A549 (cell line): ENCODE measurements around the gene PIK3C2B.

ENCODE experiments used
- CBX8 ChIP-seq: fragments of 200-600 bp; sonication (generic); IDR thresholded peaks from 2 replicates; pipeline ENCODE4 v1.6.1; 2016
- CEBPB ChIP-seq, 2 experiments: fragments of >200 bp in 1 of 2; sonication (Bioruptor Twin) in 1 of 2; formaldehyde crosslinking in 1 of 2; IDR thresholded peaks; 2 replicates each; pipeline ENCODE4 v1.6.1; 2012 to 2016
- CTCF ChIP-seq: fragments of >200 bp; sonication (Bioruptor Twin); formaldehyde crosslinking; IDR thresholded peaks from 3 replicates; pipeline ENCODE4 v1.5.1; 2016
- E2F6 ChIP-seq: IDR thresholded peaks from 2 replicates; pipeline ENCODE4 v1.6.1; 2012; ENCODE audit warnings: low read depth, borderline replicate concordance
- ELK1 ChIP-seq: fragments of 150-350 bp; IDR thresholded peaks from 2 replicates; pipeline ENCODE4 v1.6.1; 2014; ENCODE audit warnings: low read depth, mild to moderate bottlenecking, low read length
- FOSB ChIP-seq: fragments of 250-450 bp; sonication (Bioruptor Pico); IDR thresholded peaks from 2 replicates; pipeline ENCODE4 v1.5.0; 2020; ENCODE audit warnings: mild to moderate bottlenecking, moderate library complexity
- GATA3 ChIP-seq: IDR thresholded peaks from 2 replicates; pipeline ENCODE4 v1.6.1; 2012; ENCODE audit warnings: borderline replicate concordance
- MAFK ChIP-seq: fragments of 450-650 bp; IDR thresholded peaks from 2 replicates; pipeline ENCODE4 v1.6.1; 2014; ENCODE audit not compliant: partially characterized antibody
- RAD21 ChIP-seq, 2 experiments: fragments of >200 bp in 1 of 2; sonication (Bioruptor Twin) in 1 of 2; formaldehyde crosslinking in 1 of 2; IDR thresholded peaks in 1 of 2; conservative IDR thresholded peaks in 1 of 2; 2 replicates in 1 of 2; 3 replicates in 1 of 2; pipeline ENCODE4 v1.6.1; 2012 to 2018; ENCODE audit warnings: inconsistent platforms in 1 of 2
- RFX5 ChIP-seq: fragments of 450-650 bp; IDR thresholded peaks from 2 replicates; pipeline ENCODE4 v1.7.1; 2014; ENCODE audit warnings: antibody characterized with exemption, mild to moderate bottlenecking, moderate library complexity
- SMC3 ChIP-seq: fragments of >200 bp; sonication (Bioruptor Twin); formaldehyde crosslinking; IDR thresholded peaks from 3 replicates; pipeline ENCODE4 v1.6.1; 2018; ENCODE audit warnings: inconsistent platforms
- ZC3H11A ChIP-seq: fragments of 450-650 bp; IDR thresholded peaks from 2 replicates; pipeline ENCODE4 v1.6.1; 2014; ENCODE audit warnings: antibody characterized with exemption, mild to moderate bottlenecking

GRCh38 chr1:204541626-204542025 is 47.0 kb upstream of the PIK3C2B start:
- TF ChIP-seq MAFK: no peak
- no peak for TF ChIP-seq GATA3
- no peak for TF ChIP-seq E2F6
- TF ChIP-seq FOSB (CRISPR knock-in tag): no peak
- TF ChIP-seq RFX5: no peak
- TF ChIP-seq CTCF: no peak
- no peak for TF ChIP-seq ZC3H11A
- no peak for TF ChIP-seq CEBPB (IDR thresholded peaks at IDR 0.05)
- TF ChIP-seq CBX8: no peak
- TF ChIP-seq RAD21 (conservative IDR thresholded peaks at IDR 0.05 in 1 of 2, IDR thresholded peaks at IDR 0.05 in 1 of 2): no peak
- TF ChIP-seq ELK1: no peak
- TF ChIP-seq SMC3: no peak
